SK-N-SH (cell line): Measurements from ENCODE around the gene SLC9A5. TPM values are rescaled to one million over a fixed set of nuclear protein-coding genes. Genes with fewer than 3 reads are reported as not detected.
A peak's percentile ranks its signal among the peaks of the same experiment; 100 is the strongest.

Source experiments
- CTCF ChIA-PET: fragments of 300-600, 350-600 bp; formaldehyde crosslinking; extraction: SDS; loops from one replicate; lab custom pipeline; 2021; lab: Yijun Ruan, JAX
- POLR2A ChIA-PET: fragments of 350-600 bp; sonication (Branson Sonifier 250); formaldehyde crosslinking; extraction: SDS; loops from one replicate; lab custom pipeline; 2020; ENCODE audit warnings: antibody characterized with exemption, inconsistent platforms; lab: Yijun Ruan, JAX
- DNase-seq: peaks from one replicate; pipeline ENCODE4 v3.0.0; 2012
- H2AFZ ChIP-seq: fragments of 200-600 bp; sonication (generic); 2 replicates; pipeline ENCODE4 v1.8.1; 2016; ENCODE audit warnings: antibody characterized with exemption, mild to moderate bottlenecking, low read depth
- H3F3A ChIP-seq: fragments of 200-600 bp; sonication (generic); replicated peaks from 2 replicates; pipeline ENCODE3; 2016; ENCODE audit warnings: antibody characterized with exemption, mild to moderate bottlenecking; ENCODE audit not compliant: insufficient read depth
- H3K27ac ChIP-seq, 2 experiments: fragments of 200-500 bp in 1 of 2; fragments of 200-600 bp in 1 of 2; sonication (Bioruptor generic) in 1 of 2; sonication (generic), shearing (Covaris generic) in 1 of 2; 2 replicates each; pipeline versions ENCODE4 v1.5.1 to v1.6.1; 2014 to 2016; ENCODE audit warnings: low read depth in 2 of 2, inconsistent platforms in 1 of 2, low read length in 1 of 2, mild to moderate bottlenecking in 1 of 2, mixed read lengths in 1 of 2
- H3K27me3 ChIP-seq: fragments of 200-600 bp; sonication (generic), shearing (Covaris generic); 2 replicates; pipeline ENCODE4 v1.6.1; 2016; ENCODE audit warnings: mixed run types; ENCODE audit not compliant: insufficient read depth
- H3K36me3 ChIP-seq, 2 experiments: fragments of 200-500 bp in 1 of 2; fragments of 200-600 bp in 1 of 2; sonication (Bioruptor generic) in 1 of 2; sonication (generic) in 1 of 2; replicated peaks in 1 of 2; 2 replicates each; pipeline versions ENCODE3 to v1.5.1; 2014 to 2016; ENCODE audit warnings: low read length in 1 of 2, mild to moderate bottlenecking in 1 of 2; ENCODE audit not compliant: insufficient read depth in 2 of 2, control insufficient read depth in 1 of 2
- H3K4me1 ChIP-seq, 2 experiments: fragments of 200-500 bp in 1 of 2; fragments of 200-600 bp in 1 of 2; sonication (Bioruptor generic) in 1 of 2; sonication (generic), shearing (Covaris generic) in 1 of 2; 2 replicates each; pipeline versions ENCODE4 v1.5.1 to v1.6.1; 2014 to 2016; ENCODE audit warnings: low read depth in 1 of 2, low read length in 1 of 2, mixed run types in 1 of 2; ENCODE audit not compliant: insufficient read depth in 2 of 2, control insufficient read depth in 1 of 2
- H3K4me2 ChIP-seq: fragments of 200-600 bp; sonication (generic), shearing (Covaris generic); 2 replicates; pipeline ENCODE4 v1.6.1; 2017; ENCODE audit warnings: mixed run types
- H3K4me3 ChIP-seq, 2 experiments: fragments of 200-500 bp in 1 of 2; fragments of 200-600 bp in 1 of 2; sonication (Bioruptor generic) in 1 of 2; sonication (generic), shearing (Covaris generic) in 1 of 2; 2 replicates each; pipeline versions ENCODE4 v1.5.1 to v1.8.1; 2014 to 2016; ENCODE audit warnings: low read depth in 2 of 2, inconsistent platforms in 1 of 2, low read length in 1 of 2, mild to moderate bottlenecking in 1 of 2, mixed read lengths in 1 of 2, moderate library complexity in 1 of 2
- H3K79me2 ChIP-seq: fragments of 200-600 bp; sonication (generic); 2 replicates; pipeline ENCODE4 v1.8.1; 2017; ENCODE audit warnings: mild to moderate bottlenecking; ENCODE audit not compliant: insufficient read depth
- H3K9ac ChIP-seq: fragments of 200-600 bp; sonication (generic); 2 replicates; pipeline ENCODE4 v1.6.1; 2017; ENCODE audit warnings: mixed run types
- H3K9me2 ChIP-seq: fragments of 200-600 bp; sonication (generic); 2 replicates; pipeline ENCODE4 v1.6.1; 2017; ENCODE audit warnings: mixed run types
- H3K9me3 ChIP-seq: fragments of 200-600 bp; sonication (generic); 2 replicates; pipeline ENCODE4 v1.6.1; 2017; ENCODE audit warnings: mixed run types, mild to moderate bottlenecking, moderate library complexity
- H4K20me1 ChIP-seq: fragments of 200-600 bp; sonication (generic); 2 replicates; pipeline ENCODE4 v1.6.1; 2017; ENCODE audit warnings: mild to moderate bottlenecking, mixed run types; ENCODE audit not compliant: insufficient read depth
- CHD2 ChIP-seq: fragments of 150-350 bp; IDR thresholded peaks from 2 replicates; pipeline ENCODE4 v1.6.1; 2018; ENCODE audit warnings: low read length; ENCODE audit not compliant: partially characterized antibody
- ELF1 ChIP-seq: IDR thresholded peaks from 2 replicates; pipeline ENCODE4 v1.4.0; 2012
- EZH2phosphoT487 ChIP-seq: fragments of 200-600 bp; sonication (generic); IDR thresholded peaks from 2 replicates; pipeline ENCODE4 v1.6.1; 2017; ENCODE audit warnings: low read depth, mixed run types, mild to moderate bottlenecking, antibody characterized with exemption, moderate library complexity, borderline replicate concordance
- FOXM1 ChIP-seq: IDR thresholded peaks from 2 replicates; pipeline ENCODE4 v1.4.0; 2012; ENCODE audit warnings: low read depth, mild to moderate bottlenecking
- GABPA ChIP-seq: IDR thresholded peaks from 2 replicates; pipeline ENCODE4 v1.4.0; 2012; ENCODE audit warnings: low read depth, mild to moderate bottlenecking
- GATA2 ChIP-seq: sonication (generic); formaldehyde crosslinking; IDR thresholded peaks from 2 replicates; pipeline ENCODE4 v1.5.0; 2020; ENCODE audit warnings: mild to moderate bottlenecking, missing genetic modification reagents
- MEF2A ChIP-seq: IDR thresholded peaks from 2 replicates; pipeline ENCODE4 v1.4.0; 2012; ENCODE audit warnings: low read depth, borderline replicate concordance
- MXI1 ChIP-seq: IDR thresholded peaks from 2 replicates; pipeline ENCODE4 v1.6.1; 2012; ENCODE audit warnings: mild to moderate bottlenecking, low read depth, low read length, improper control_type of control experiment
- NFIC ChIP-seq: IDR thresholded peaks from 2 replicates; pipeline ENCODE4 v1.4.0; 2012; ENCODE audit warnings: borderline replicate concordance
- NRF1 ChIP-seq: IDR thresholded peaks from 2 replicates; pipeline ENCODE4 v1.6.1; 2012; ENCODE audit warnings: low read depth, mild to moderate bottlenecking, low read length
- RAD21 ChIP-seq: IDR thresholded peaks from 2 replicates; pipeline ENCODE4 v1.6.1; 2012; ENCODE audit warnings: mild to moderate bottlenecking, low read length
- RFX5 ChIP-seq: IDR thresholded peaks from 2 replicates; pipeline ENCODE4 v1.6.1; 2012; ENCODE audit warnings: mild to moderate bottlenecking, improper control_type of control experiment, low read length
- RXRA ChIP-seq: IDR thresholded peaks from 2 replicates; pipeline ENCODE4 v1.4.0; 2012; ENCODE audit warnings: low read depth, mild to moderate bottlenecking, borderline replicate concordance
- SIN3A ChIP-seq: IDR thresholded peaks from 2 replicates; pipeline ENCODE4 v1.6.1; 2012; ENCODE audit warnings: low read depth, mild to moderate bottlenecking, low read length, moderate library complexity, borderline replicate concordance
- TAF1 ChIP-seq: IDR thresholded peaks from 2 replicates; pipeline ENCODE4 v1.6.1; 2012; ENCODE audit warnings: low read depth, mild to moderate bottlenecking, low read length, moderate library complexity, borderline replicate concordance
- TCF12 ChIP-seq: IDR thresholded peaks from 2 replicates; pipeline ENCODE4 v1.4.0; 2012
- TEAD4 ChIP-seq: IDR thresholded peaks from 2 replicates; pipeline ENCODE4 v1.4.0; 2012; ENCODE audit warnings: mild to moderate bottlenecking, borderline replicate concordance; ENCODE audit not compliant: insufficient read depth
- USF1 ChIP-seq: IDR thresholded peaks from 2 replicates; pipeline ENCODE4 v1.4.0; 2012; ENCODE audit warnings: low read depth, borderline replicate concordance
- YY1 ChIP-seq: IDR thresholded peaks from 2 replicates; pipeline ENCODE4 v1.4.0; 2012; ENCODE audit warnings: low read depth, mild to moderate bottlenecking
- WGBS: methylation state at CpG from one replicate; pipeline ENCODE4 v1.1.6; 2017; ENCODE audit warnings: low lambda C conversion rate; 5-methylcytosine and 5-hydroxymethylcytosine counted together
- polyA plus RNA-seq, 3 experiments: library from polyadenylated mRNA; depleted of rRNA; stranded (reverse); fragments of >200 nt; gene quantifications; 2 replicates each; pipeline ENCODE4 v1.2.3, GENCODE V29; 2012
- TF ChIP-seq, protein P1 (sequence below): IDR thresholded peaks from 2 replicates; pipeline ENCODE4 v1.4.0; 2012; ENCODE audit warnings: low read depth, borderline replicate concordance

SLC9A5 gene
- polyA plus RNA-seq, 1 of the 3 experiments (the other 2 are of a cell fraction), result 4.1 TPM

GRCh38 chr16:67310561-67310960, 61.8 kb downstream of the SLC9A5 start:
- ChIA-PET POLR2A (no interaction called here), CTCF (no interaction called here)
- Histone ChIP-seq H3K4me3 (no peak overlapping the region), H3K36me3 (no peaks in the 10 kb centered on the region), H3F3A (peaks cover 9% of the 10 kb centered on the region), H3K4me2 (no peak overlapping the region), H3K27ac (peak overlapping the region in 1 of 2 experiments; percentile 93; a peak in 1 of 4 replicates), H3K79me2 (no peaks in the 10 kb centered on the region), H2AFZ (0 out of 2 replicates have a peak overlapping the region, but pooled peaks have one; percentile 7), H3K27me3 (no peaks in the 10 kb centered on the region), H3K4me1 (peaks cover 0 to 13% of the 10 kb centered on the region in 2 experiments; a peak in 1 of 4 replicates), H3K9ac (no peak overlapping the region), H3K9me2 (no peaks in the 10 kb centered on the region), H3K9me3 (no peaks in the 10 kb centered on the region), H4K20me1 (no peaks in the 10 kb centered on the region)
- TF ChIP-seq NRF1 (no peak), ELF1 (no peak), FOXM1 (no peak), TAF1 (no peak), GABPA (no peak), RXRA (no peak), NFIC (no peak), TCF12 (no peak), TEAD4 (no peak), SIN3A (no peak), MEF2A (no peak), USF1 (no peak), EZH2phosphoT487 (no peak), RFX5 (no peak), YY1 (no peak), GATA2 (CRISPR knock-in tag) (no peak), MXI1 (no peak), RAD21 (no peak), CHD2 (no peak)
- TF ChIP-seq, protein P1, sequence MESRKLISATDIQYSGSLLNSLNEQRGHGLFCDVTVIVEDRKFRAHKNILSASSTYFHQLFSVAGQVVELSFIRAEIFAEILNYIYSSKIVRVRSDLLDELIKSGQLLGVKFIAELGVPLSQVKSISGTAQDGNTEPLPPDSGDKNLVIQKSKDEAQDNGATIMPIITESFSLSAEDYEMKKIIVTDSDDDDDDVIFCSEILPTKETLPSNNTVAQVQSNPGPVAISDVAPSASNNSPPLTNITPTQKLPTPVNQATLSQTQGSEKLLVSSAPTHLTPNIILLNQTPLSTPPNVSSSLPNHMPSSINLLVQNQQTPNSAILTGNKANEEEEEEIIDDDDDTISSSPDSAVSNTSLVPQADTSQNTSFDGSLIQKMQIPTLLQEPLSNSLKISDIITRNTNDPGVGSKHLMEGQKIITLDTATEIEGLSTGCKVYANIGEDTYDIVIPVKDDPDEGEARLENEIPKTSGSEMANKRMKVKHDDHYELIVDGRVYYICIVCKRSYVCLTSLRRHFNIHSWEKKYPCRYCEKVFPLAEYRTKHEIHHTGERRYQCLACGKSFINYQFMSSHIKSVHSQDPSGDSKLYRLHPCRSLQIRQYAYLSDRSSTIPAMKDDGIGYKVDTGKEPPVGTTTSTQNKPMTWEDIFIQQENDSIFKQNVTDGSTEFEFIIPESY, result no peak
- DNase-seq, result no peak
- 95% methylated on average over 3 of the region's 3 CpGs for WGBS
